ENCODE measurements around the gene MMP1. TPM values are rescaled to one million over a fixed set of nuclear protein-coding genes. Genes with fewer than 3 reads are reported as not detected.

The MMP1 gene
- total RNA-seq: not detected

- intact Hi-C loops (cut with micrococcal nuclease): loop anchor here (10.0 kb wide), 2 partner anchors 147 to 513 kb away; no protein-coding TSS in a partner anchor
- no peak for DNase-seq
- Mint-ChIP-seq H3K36me3 (ENCODE audit: low read depth) (no peaks in the 10 kb centered on the region), H3K9me3 (no peaks in the 10 kb centered on the region), H3K27ac (no peak within 1 kb of the TSS), H3K4me3 (no peak within 1 kb of the TSS), H3K27me3 (ENCODE audit: low read depth) (no peaks in the 10 kb centered on the region), H3K4me1 (ENCODE audit: low read depth) (no peaks in the 10 kb centered on the region)
- CTCF ChIA-PET: no interaction called here
Measured at GRCh38 chr11:102798012-102798746, at the start of gene MMP1. Gene MMP1, minus strand, starts transcription at chr11:102798160. Its CDS starts 68 bp downstream, at chr11:102798092.

- no peak overlapping the region for H3K27ac Mint-ChIP-seq
- no peak overlapping the region for H3K4me3 Mint-ChIP-seq
- intact Hi-C loops (cut with micrococcal nuclease): no loop called here
- DNase-seq: no peak
- H3K36me3 Mint-ChIP-seq (ENCODE audit: low read depth): no peaks in the 10 kb centered on the region
- CTCF ChIA-PET: no interaction called here
- H3K9me3 Mint-ChIP-seq: no peaks in the 10 kb centered on the region
- H3K4me1 Mint-ChIP-seq (ENCODE audit: low read depth): no peaks in the 10 kb centered on the region
- H3K27me3 Mint-ChIP-seq (ENCODE audit: low read depth): peaks cover 4% of the 10 kb centered on the region
Measured at GRCh38 chr11:102846292-102846691, 48.3 kb upstream of the MMP1 start.

- no peaks in the 10 kb centered on the region for H3K4me1 Mint-ChIP-seq (ENCODE audit: low read depth)
- no peak within 1 kb of the TSS for H3K27ac Mint-ChIP-seq
Measured at GRCh38 chr11:102843489-102843888, 45.5 kb upstream of the MMP1 start, which contains the start of gene MMP3. Gene MMP3, minus strand, starts transcription at chr11:102843609. Its CDS starts 63 bp downstream, at chr11:102843546.

GRCh38 chr11:102842930-102843329, 45.0 kb upstream of the MMP1 start:
- Mint-ChIP-seq H3K27ac (no peak overlapping the region), H3K9me3 (no peaks in the 10 kb centered on the region), H3K36me3 (ENCODE audit: low read depth) (no peaks in the 10 kb centered on the region), H3K4me1 (ENCODE audit: low read depth) (no peaks in the 10 kb centered on the region), H3K27me3 (ENCODE audit: low read depth) (peaks cover 7% of the 10 kb centered on the region), H3K4me3 (no peak overlapping the region)
- CTCF ChIA-PET: interaction anchor here (0.6 to 0.8 kb wide), 3 partner anchors 58 to 177 kb away, joined by 3 to 4 read pairs (median 3); no protein-coding TSS in a partner anchor
- intact Hi-C loops (cut with micrococcal nuclease): no loop called here
- no peak for DNase-seq

More at GRCh38 chr11:102843489-102843888, 45.5 kb upstream of the MMP1 start, which contains the start of gene MMP3:
- no peaks in the 10 kb centered on the region for H3K36me3 Mint-ChIP-seq (ENCODE audit: low read depth)
- peaks cover 7% of the 10 kb centered on the region for H3K27me3 Mint-ChIP-seq (ENCODE audit: low read depth)
- no peak for DNase-seq
- no peak within 1 kb of the TSS for H3K4me3 Mint-ChIP-seq
- intact Hi-C loops (cut with micrococcal nuclease): no loop called here
- H3K9me3 Mint-ChIP-seq: no peaks in the 10 kb centered on the region
- CTCF ChIA-PET: interaction anchor here (0.6 kb wide), 2 partner anchors 59 to 178 kb away, joined by 3 to 4 read pairs; no protein-coding TSS in a partner anchor

GRCh38 chr11:102840018-102840417, 42.1 kb upstream of the MMP1 start:
- H3K27ac Mint-ChIP-seq: no peak overlapping the region
- H3K27me3 Mint-ChIP-seq (ENCODE audit: low read depth): peaks cover 3% of the 10 kb centered on the region
- CTCF ChIA-PET: no interaction called here
- no peak overlapping the region for H3K4me3 Mint-ChIP-seq
- intact Hi-C loops (cut with micrococcal nuclease): no loop called here
- no peak for DNase-seq
- H3K9me3 Mint-ChIP-seq: no peaks in the 10 kb centered on the region
- no peaks in the 10 kb centered on the region for H3K4me1 Mint-ChIP-seq (ENCODE audit: low read depth)
- no peaks in the 10 kb centered on the region for H3K36me3 Mint-ChIP-seq (ENCODE audit: low read depth)

GRCh38 chr11:102837646-102838045, 39.7 kb upstream of the MMP1 start:
- no peak for DNase-seq
- Mint-ChIP-seq H3K9me3 (no peaks in the 10 kb centered on the region), H3K27me3 (ENCODE audit: low read depth) (peaks cover 3% of the 10 kb centered on the region), H3K4me3 (no peak overlapping the region), H3K27ac (no peak overlapping the region), H3K4me1 (ENCODE audit: low read depth) (no peaks in the 10 kb centered on the region), H3K36me3 (ENCODE audit: low read depth) (no peaks in the 10 kb centered on the region)
- intact Hi-C loops (cut with micrococcal nuclease): no loop called here
- CTCF ChIA-PET: no interaction called here

- CTCF ChIA-PET: no interaction called here
- Mint-ChIP-seq H3K27me3 (ENCODE audit: low read depth) (peaks cover 8% of the 10 kb centered on the region), H3K36me3 (ENCODE audit: low read depth) (no peaks in the 10 kb centered on the region), H3K9me3 (no peaks in the 10 kb centered on the region), H3K4me3 (no peak overlapping the region), H3K4me1 (ENCODE audit: low read depth) (no peaks in the 10 kb centered on the region), H3K27ac (no peak overlapping the region)
- intact Hi-C loops (cut with micrococcal nuclease): no loop called here
- DNase-seq: no peak
Measured at GRCh38 chr11:102837156-102837555, 39.2 kb upstream of the MMP1 start.

GRCh38 chr11:102836290-102836875, 38.4 kb upstream of the MMP1 start:
- H3K4me1 Mint-ChIP-seq (ENCODE audit: low read depth): no peaks in the 10 kb centered on the region
- CTCF ChIA-PET: no interaction called here
- no peak for DNase-seq
- H3K9me3 Mint-ChIP-seq: no peaks in the 10 kb centered on the region
- peaks cover 15% of the 10 kb centered on the region for H3K27me3 Mint-ChIP-seq (ENCODE audit: low read depth)
- no peak overlapping the region for H3K27ac Mint-ChIP-seq
- no peaks in the 10 kb centered on the region for H3K36me3 Mint-ChIP-seq (ENCODE audit: low read depth)
- intact Hi-C loops (cut with micrococcal nuclease): no loop called here
- no peak overlapping the region for H3K4me3 Mint-ChIP-seq

GRCh38 chr11:102833731-102834130, 35.8 kb upstream of the MMP1 start:
- Mint-ChIP-seq H3K36me3 (ENCODE audit: low read depth) (no peaks in the 10 kb centered on the region), H3K4me3 (no peak overlapping the region)
- CTCF ChIA-PET: interaction anchor here (1.3 kb wide), 1 partner anchor 107 kb away, joined by 3 read pairs; no protein-coding TSS in a partner anchor

GRCh38 chr11:102832612-102833011, 34.7 kb upstream of the MMP1 start:
- Mint-ChIP-seq H3K4me1 (ENCODE audit: low read depth) (no peaks in the 10 kb centered on the region), H3K9me3 (no peaks in the 10 kb centered on the region), H3K27me3 (ENCODE audit: low read depth) (peaks cover 22% of the 10 kb centered on the region), H3K36me3 (ENCODE audit: low read depth) (no peaks in the 10 kb centered on the region), H3K27ac (no peak overlapping the region), H3K4me3 (no peak overlapping the region)
- no peak for DNase-seq
- intact Hi-C loops (cut with micrococcal nuclease): no loop called here
- CTCF ChIA-PET: no interaction called here

More at GRCh38 chr11:102833731-102834130, 35.8 kb upstream of the MMP1 start:
- peaks cover 22% of the 10 kb centered on the region for H3K27me3 Mint-ChIP-seq (ENCODE audit: low read depth)
- intact Hi-C loops (cut with micrococcal nuclease): no loop called here
- H3K9me3 Mint-ChIP-seq: no peaks in the 10 kb centered on the region
- no peaks in the 10 kb centered on the region for H3K4me1 Mint-ChIP-seq (ENCODE audit: low read depth)
- no peak for DNase-seq
- no peak overlapping the region for H3K27ac Mint-ChIP-seq

GRCh38 chr11:102831489-102832440, 33.8 kb upstream of the MMP1 start:
- intact Hi-C loops (cut with micrococcal nuclease): loop anchor here (1.0 kb wide), 2 partner anchors 110 to 224 kb away; no protein-coding TSS in a partner anchor
- Mint-ChIP-seq H3K4me1 (ENCODE audit: low read depth) (no peaks in the 10 kb centered on the region), H3K36me3 (ENCODE audit: low read depth) (no peaks in the 10 kb centered on the region), H3K27me3 (ENCODE audit: low read depth) (peaks cover 26% of the 10 kb centered on the region), H3K9me3 (no peaks in the 10 kb centered on the region), H3K4me3 (peak overlapping the region; percentile 19), H3K27ac (no peak overlapping the region)
- peak; percentile 54 for DNase-seq
- CTCF ChIA-PET: interaction anchor here (0.9 to 1.0 kb wide), 2 partner anchors 109 to 110 kb away, joined by 3 read pairs; no protein-coding TSS in a partner anchor

GRCh38 chr11:102831128-102831488, 33.1 kb upstream of the MMP1 start:
- H3K27ac Mint-ChIP-seq: no peak overlapping the region
- intact Hi-C loops (cut with micrococcal nuclease): loop anchor here (1.0 kb wide), 2 partner anchors 110 to 224 kb away; no protein-coding TSS in a partner anchor
- CTCF ChIA-PET: interaction anchor here (0.9 to 1.0 kb wide), 2 partner anchors 109 to 111 kb away, joined by 3 read pairs; no protein-coding TSS in a partner anchor
- no peaks in the 10 kb centered on the region for H3K9me3 Mint-ChIP-seq
- no peaks in the 10 kb centered on the region for H3K36me3 Mint-ChIP-seq (ENCODE audit: low read depth)
- no peak overlapping the region for H3K4me3 Mint-ChIP-seq
- no peak for DNase-seq
- no peaks in the 10 kb centered on the region for H3K4me1 Mint-ChIP-seq (ENCODE audit: low read depth)
- H3K27me3 Mint-ChIP-seq (ENCODE audit: low read depth): peaks cover 26% of the 10 kb centered on the region
